Smooth muscle cell (in vitro differentiated cells): Measurements from ENCODE around the gene BIN1. TPM values are rescaled to one million over a fixed set of nuclear protein-coding genes. Genes with fewer than 3 reads are reported as not detected.

Source experiments
- DNase-seq: peaks from one replicate; lab custom pipeline; 2025; ENCODE audit not compliant: unreplicated experiment; lab: John Stamatoyannopoulos, UW
- H2AFZ ChIP-seq: fragments of 200-600 bp; sonication (generic); 2 replicates; pipeline ENCODE4 v1.6.0; 2016; ENCODE audit warnings: antibody characterized with exemption, low read depth, mild to moderate bottlenecking
- H3F3A ChIP-seq: fragments of 200-600 bp; sonication (generic); 2 replicates; pipeline ENCODE4 v1.6.0; 2017; ENCODE audit warnings: antibody characterized with exemption, low read depth
- H3K27ac ChIP-seq: fragments of 200-600 bp; sonication (generic); 2 replicates; pipeline ENCODE4 v1.5.1; 2016; ENCODE audit warnings: low read depth, mild to moderate bottlenecking
- H3K27me3 ChIP-seq: fragments of 200-600 bp; sonication (generic); 2 replicates; pipeline ENCODE4 v1.6.1; 2016; ENCODE audit warnings: low read depth, mild to moderate bottlenecking
- H3K36me3 ChIP-seq: fragments of 200-600 bp; sonication (generic); 2 replicates; pipeline ENCODE4 v1.5.1; 2016; ENCODE audit warnings: low read depth
- H3K4me1 ChIP-seq: fragments of 200-600 bp; sonication (generic); 2 replicates; pipeline ENCODE4 v1.5.1; 2016; ENCODE audit warnings: low read depth
- H3K4me2 ChIP-seq: fragments of 200-600 bp; sonication (generic); 2 replicates; pipeline ENCODE4 v1.6.0; 2016; ENCODE audit warnings: mild to moderate bottlenecking
- H3K4me3 ChIP-seq: fragments of 200-600 bp; sonication (generic); 2 replicates; pipeline ENCODE4 v1.5.1; 2016; ENCODE audit warnings: mild to moderate bottlenecking
- H3K79me2 ChIP-seq: fragments of 200-600 bp; sonication (generic); 2 replicates; pipeline ENCODE4 v1.6.0; 2016; ENCODE audit warnings: low read depth, mild to moderate bottlenecking
- H3K9ac ChIP-seq: fragments of 200-600 bp; sonication (generic); 2 replicates; pipeline ENCODE4 v1.6.0; 2016; ENCODE audit warnings: low read depth
- H3K9me3 ChIP-seq: fragments of 200-600 bp; sonication (generic); replicated peaks from 2 replicates; pipeline ENCODE4 v1.5.1; 2016; ENCODE audit warnings: low read depth
- H4K20me1 ChIP-seq: fragments of 200-600 bp; sonication (generic); 2 replicates; pipeline ENCODE4 v1.6.0; 2016; ENCODE audit warnings: low read depth
- CTCF ChIP-seq: fragments of 200-600 bp; sonication (generic); IDR thresholded peaks from 2 replicates; pipeline ENCODE4 v1.5.1; 2017; ENCODE audit warnings: borderline replicate concordance, mild to moderate bottlenecking, antibody characterized with exemption; ENCODE audit not compliant: insufficient read depth, poor library complexity, severe bottlenecking
- WGBS: methylation state at CpG from one replicate; pipeline ENCODE4 v1.1.7; 2016; ENCODE audit warnings: low lambda C conversion rate; 5-methylcytosine and 5-hydroxymethylcytosine counted together
- polyA plus RNA-seq: library from polyadenylated mRNA; unstranded; fragments of >200 nt; fragmentation: Nextera tagmentation; extraction: Ambion mirVana; gene quantifications from 2 replicates; pipeline ENCODE4 v1.2.1, GENCODE V29; 2016
- total RNA-seq: library from RNA; depleted of rRNA; stranded (reverse); fragments of >200 nt; gene quantifications from 2 replicates; pipeline ENCODE4 v1.2.3, GENCODE V29; 2014

BIN1 gene
- total and polyA plus RNA-seq, 2 experiments from 2014 or later: 25.4 to 32.4 TPM

DNA sequence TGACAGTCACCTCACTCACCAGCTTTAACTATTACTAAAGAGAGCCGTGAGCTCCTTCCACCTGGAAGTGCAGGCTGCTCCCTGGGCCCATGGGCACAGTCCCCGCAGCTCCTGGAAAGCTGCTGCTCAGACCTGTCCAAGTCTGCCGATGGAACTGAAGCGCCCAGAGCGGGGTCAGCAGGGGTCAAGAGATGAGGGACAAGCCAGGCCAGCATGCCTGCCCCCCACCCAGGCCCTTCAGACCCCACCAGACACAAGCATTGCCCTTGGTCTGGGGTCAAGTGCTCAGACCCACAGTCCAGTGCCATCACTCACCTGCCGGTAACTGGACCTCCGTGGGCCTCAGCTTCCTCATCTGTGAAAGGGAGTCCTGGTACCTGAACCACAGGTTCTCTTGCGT lies 59.9 kb downstream of the BIN1 start:
- Histone ChIP-seq H3K27ac (no peak overlapping the region), H3K4me1 (no peaks in the 10 kb centered on the region), H4K20me1 (no peaks in the 10 kb centered on the region), H3K79me2 (no peaks in the 10 kb centered on the region), H3K4me2 (no peak overlapping the region), H3K9ac (no peak overlapping the region), H3K9me3 (no peaks in the 10 kb centered on the region), H3F3A (no peaks in the 10 kb centered on the region), H3K4me3 (no peak overlapping the region), H2AFZ (no peak overlapping the region), H3K27me3 (no peaks in the 10 kb centered on the region), H3K36me3 (no peaks in the 10 kb centered on the region)
- over 99% methylated on average over 8 of the region's 8 CpGs for WGBS
- DNase-seq: no peak
- TF ChIP-seq CTCF: no peak

DNA sequence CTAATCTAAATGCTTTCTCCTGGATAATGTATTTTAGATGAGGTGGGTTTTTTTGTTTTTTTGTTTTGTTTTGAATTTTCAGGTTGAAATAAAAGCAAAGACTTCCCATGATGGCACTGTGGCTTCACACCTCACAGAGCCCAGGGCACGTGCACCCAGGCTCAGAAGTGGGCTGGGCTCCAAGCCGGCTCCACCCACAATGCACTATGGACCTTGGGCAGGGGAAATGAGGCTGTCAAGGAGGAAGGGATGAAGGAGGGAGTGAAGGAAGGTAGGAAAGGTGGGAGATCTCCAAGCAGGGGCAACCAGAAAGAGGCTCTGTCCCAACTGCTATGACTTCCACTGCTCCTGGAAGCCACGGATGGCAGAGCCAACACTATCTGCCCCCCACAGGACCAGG lies 60.4 kb downstream of the BIN1 start:
- no peak overlapping the region for H3K27ac ChIP-seq
- DNase-seq: no peak
- H3K27me3 ChIP-seq: no peaks in the 10 kb centered on the region
- H3K36me3 ChIP-seq: no peaks in the 10 kb centered on the region
- no peak for TF ChIP-seq CTCF
- H3F3A ChIP-seq: no peaks in the 10 kb centered on the region
- H4K20me1 ChIP-seq: no peaks in the 10 kb centered on the region
- H3K4me1 ChIP-seq: no peaks in the 10 kb centered on the region
- no peak overlapping the region for H3K9ac ChIP-seq
- WGBS: 96% methylated on average over 3 of the region's 3 CpGs
- no peak overlapping the region for H3K4me2 ChIP-seq
- H3K9me3 ChIP-seq: no peaks in the 10 kb centered on the region
- H2AFZ ChIP-seq: no peak overlapping the region
- no peaks in the 10 kb centered on the region for H3K79me2 ChIP-seq
- no peak overlapping the region for H3K4me3 ChIP-seq

DNA sequence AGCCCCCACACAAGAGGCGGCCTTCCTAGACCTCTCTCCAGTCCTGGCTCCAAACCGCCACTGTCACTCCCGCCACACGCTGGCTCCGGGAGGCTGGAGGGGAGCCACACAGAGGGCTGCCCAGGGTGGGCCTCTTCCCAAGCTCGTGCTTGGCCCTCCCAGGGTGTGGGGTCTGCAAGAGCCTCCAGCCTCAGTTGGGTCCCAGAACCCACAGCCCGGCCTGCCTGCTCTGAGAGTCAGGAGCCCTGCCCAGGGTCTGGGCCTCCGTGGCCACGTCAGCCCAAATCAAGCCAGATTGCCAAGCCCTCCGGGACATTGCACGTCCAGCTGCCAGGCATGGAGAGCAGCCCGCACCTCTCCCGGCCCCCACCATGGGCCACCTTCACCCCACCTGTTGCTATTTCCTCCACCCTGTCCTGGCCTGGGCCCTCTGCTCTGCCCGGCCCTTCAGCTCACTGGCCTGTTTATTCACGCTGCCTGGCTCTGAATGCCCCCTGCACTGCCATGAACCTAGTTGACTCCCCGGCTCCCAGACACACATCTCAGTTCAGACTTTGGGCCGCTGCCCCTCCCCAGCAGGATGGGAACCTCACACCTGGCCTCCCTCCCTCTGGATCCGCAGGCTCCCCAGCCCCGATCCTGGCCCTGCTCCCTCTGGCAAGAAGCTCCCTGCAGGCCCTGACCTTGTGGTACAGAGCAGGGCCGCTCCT lies 61.0 kb downstream of the BIN1 start:
- DNase-seq: no peak
- Histone ChIP-seq H3K27me3 (no peaks in the 10 kb centered on the region), H4K20me1 (no peaks in the 10 kb centered on the region), H3K36me3 (no peaks in the 10 kb centered on the region), H3K4me2 (no peak overlapping the region), H3K27ac (no peak overlapping the region), H3K79me2 (no peaks in the 10 kb centered on the region), H3F3A (no peaks in the 10 kb centered on the region), H3K4me1 (no peaks in the 10 kb centered on the region), H3K9ac (no peak overlapping the region), H3K4me3 (no peak overlapping the region), H2AFZ (no peak overlapping the region), H3K9me3 (no peaks in the 10 kb centered on the region)
- no peak for TF ChIP-seq CTCF
- WGBS: 92% methylated on average over 20 of the region's 20 CpGs
